Lower leg skin (tissue), 3 donors: ENCODE results near the gene PTPN5.

Experiments used
- POLR2A ChIP-seq, 2 donors: fragments of 450-650 bp; IDR thresholded peaks; one replicate each; pipeline ENCODE4 v1.6.1; 2016 to 2017; ENCODE audit warnings: antibody characterized with exemption in 2 of 2, mild to moderate bottlenecking in 1 of 2, moderate library complexity in 1 of 2
- TF ChIP-seq, protein P1 (sequence below), 3 donors: fragments of 450-650 bp; IDR thresholded peaks; one replicate each; pipeline ENCODE4 v1.5.1; 2016; ENCODE audit warnings: antibody characterized with exemption in 3 of 3, mild to moderate bottlenecking in 3 of 3, moderate library complexity in 2 of 3

DNA sequence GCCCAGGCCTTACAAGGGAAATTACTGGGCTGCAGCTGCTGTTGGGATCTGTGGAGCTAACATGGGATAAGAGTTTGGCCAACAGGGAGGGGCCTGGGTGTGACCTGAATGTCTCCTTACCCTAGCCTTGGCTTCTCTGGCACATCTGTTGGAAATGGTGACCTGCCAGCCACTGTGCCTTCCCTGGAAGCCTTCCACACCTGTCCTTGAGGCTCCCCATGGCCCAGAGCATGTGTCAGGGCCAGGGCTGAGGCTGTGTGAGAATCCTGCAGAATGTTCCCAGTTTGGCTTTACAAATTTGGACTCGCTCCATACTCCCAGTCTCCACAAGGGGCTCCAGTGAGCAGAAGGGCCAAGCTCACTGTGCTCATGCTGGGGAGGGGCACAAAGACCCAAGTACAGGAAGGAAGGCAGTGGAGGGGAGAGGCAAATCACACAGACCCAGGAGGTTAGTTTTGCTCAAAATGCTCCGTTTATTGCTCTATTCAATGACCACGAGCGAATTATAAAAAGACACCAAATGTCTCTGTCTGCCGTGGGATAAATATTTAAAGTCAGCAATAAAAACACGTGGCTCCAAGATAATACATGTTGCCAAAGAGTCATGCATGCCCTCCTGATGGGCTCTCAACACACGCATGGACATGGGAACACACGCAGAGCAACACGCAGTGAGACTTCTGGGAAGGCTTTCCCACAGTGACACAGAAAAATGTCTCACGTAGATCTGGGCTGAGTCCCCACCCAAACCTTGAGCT is 63.9 kb downstream of the PTPN5 start:
- TF ChIP-seq POLR2A (IDR thresholded peaks at IDR 0.05): no peak
- TF ChIP-seq, protein P1, sequence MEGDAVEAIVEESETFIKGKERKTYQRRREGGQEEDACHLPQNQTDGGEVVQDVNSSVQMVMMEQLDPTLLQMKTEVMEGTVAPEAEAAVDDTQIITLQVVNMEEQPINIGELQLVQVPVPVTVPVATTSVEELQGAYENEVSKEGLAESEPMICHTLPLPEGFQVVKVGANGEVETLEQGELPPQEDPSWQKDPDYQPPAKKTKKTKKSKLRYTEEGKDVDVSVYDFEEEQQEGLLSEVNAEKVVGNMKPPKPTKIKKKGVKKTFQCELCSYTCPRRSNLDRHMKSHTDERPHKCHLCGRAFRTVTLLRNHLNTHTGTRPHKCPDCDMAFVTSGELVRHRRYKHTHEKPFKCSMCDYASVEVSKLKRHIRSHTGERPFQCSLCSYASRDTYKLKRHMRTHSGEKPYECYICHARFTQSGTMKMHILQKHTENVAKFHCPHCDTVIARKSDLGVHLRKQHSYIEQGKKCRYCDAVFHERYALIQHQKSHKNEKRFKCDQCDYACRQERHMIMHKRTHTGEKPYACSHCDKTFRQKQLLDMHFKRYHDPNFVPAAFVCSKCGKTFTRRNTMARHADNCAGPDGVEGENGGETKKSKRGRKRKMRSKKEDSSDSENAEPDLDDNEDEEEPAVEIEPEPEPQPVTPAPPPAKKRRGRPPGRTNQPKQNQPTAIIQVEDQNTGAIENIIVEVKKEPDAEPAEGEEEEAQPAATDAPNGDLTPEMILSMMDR (IDR thresholded peaks at IDR 0.05): no peak
